Chondrocyte (in vitro differentiated cells): ENCODE measurements around the gene C1QTNF1. TPM values are rescaled to one million over a fixed set of nuclear protein-coding genes. Genes with fewer than 3 reads are reported as not detected.

Source experiments
- DNase-seq: peaks from one replicate; pipeline ENCODE4 v3.0.0; 2021; ENCODE audit warnings: mixed read lengths, low spot score
- H3K27ac Mint-ChIP-seq: one replicate; pipeline ENCODE4 v1.8.0; 2021; ENCODE audit warnings: mild to moderate bottlenecking, moderate library complexity, mixed read lengths; ENCODE audit not compliant: unreplicated experiment
- H3K27me3 Mint-ChIP-seq: 2 replicates; pipeline ENCODE4 v1.8.0; 2021; ENCODE audit warnings: low read depth, mixed read lengths
- H3K36me3 Mint-ChIP-seq: 2 replicates; pipeline ENCODE4 v1.8.0; 2021; ENCODE audit warnings: low read depth, mixed read lengths
- H3K4me1 Mint-ChIP-seq: 2 replicates; pipeline ENCODE4 v1.8.0; 2021; ENCODE audit warnings: low read depth, mild to moderate bottlenecking, mixed read lengths
- H3K4me3 Mint-ChIP-seq: one replicate; pipeline ENCODE4 v1.8.0; 2021; ENCODE audit warnings: mild to moderate bottlenecking, moderate library complexity, mixed read lengths; ENCODE audit not compliant: unreplicated experiment
- H3K9me3 Mint-ChIP-seq: 2 replicates; pipeline ENCODE4 v1.8.0; 2021; ENCODE audit warnings: low read depth, mixed read lengths
- CTCF ChIP-seq: fragments of 200-600 bp; sonication (generic); IDR thresholded peaks from 2 replicates; pipeline ENCODE4 v1.5.0; 2021; ENCODE audit warnings: antibody characterized with exemption, mild to moderate bottlenecking, moderate library complexity
- total RNA-seq: library from RNA; stranded (reverse); gene quantifications from 3 replicates; pipeline ENCODE4 v1.2.1, GENCODE V29; 2021

Gene C1QTNF1
- total RNA-seq, 1 donor from 2014 or later: 74.7 TPM

DNA sequence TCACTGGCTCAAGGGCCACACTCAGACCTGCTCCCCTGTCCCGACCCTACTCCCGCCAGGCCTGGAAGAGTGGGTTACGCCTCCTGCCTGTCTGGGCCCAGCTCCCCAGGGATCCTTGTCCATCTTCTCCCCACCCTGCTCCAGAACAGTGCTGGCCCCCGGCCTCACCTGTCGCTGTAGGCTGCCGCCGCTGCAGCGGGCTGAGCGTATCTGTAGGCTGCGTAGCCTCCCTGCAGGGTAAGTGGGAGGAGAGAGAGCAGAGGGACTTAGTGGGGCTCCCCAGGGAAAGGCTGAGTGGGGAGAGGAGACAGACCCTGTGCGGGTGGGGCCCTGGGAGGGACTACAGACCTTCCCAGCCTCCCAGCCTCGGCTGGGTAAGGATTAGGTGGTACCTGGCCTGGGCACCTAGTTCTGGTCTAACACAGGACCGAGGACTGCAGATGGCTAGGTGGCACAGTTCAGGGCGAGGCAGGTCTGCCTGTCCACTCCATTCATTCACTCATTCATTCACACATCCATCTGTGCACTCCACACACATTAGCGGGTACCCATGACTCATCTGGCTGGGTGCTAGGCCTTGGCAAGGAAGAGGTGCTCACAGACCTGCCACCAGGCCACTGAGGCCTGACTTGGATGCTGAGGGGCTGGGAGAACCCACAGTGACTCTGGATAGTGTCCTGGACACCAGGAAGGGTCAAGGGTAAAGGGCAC lies 71.5 kb downstream of the C1QTNF1 start:
- no peak for TF ChIP-seq CTCF
- Mint-ChIP-seq H3K4me3 (no peak overlapping the region), H3K27me3 (peaks cover 25% of the 10 kb centered on the region), H3K4me1 (no peaks in the 10 kb centered on the region), H3K36me3 (no peaks in the 10 kb centered on the region), H3K27ac (no peak overlapping the region), H3K9me3 (no peaks in the 10 kb centered on the region)
- DNase-seq: no peak

GRCh38 chr17:79096477-79096876 lies 72.5 kb downstream of the C1QTNF1 start:
- Mint-ChIP-seq H3K27ac (no peak overlapping the region), H3K9me3 (no peaks in the 10 kb centered on the region), H3K36me3 (no peaks in the 10 kb centered on the region), H3K4me1 (no peaks in the 10 kb centered on the region), H3K4me3 (no peak overlapping the region), H3K27me3 (peaks cover 28% of the 10 kb centered on the region)
- no peak for TF ChIP-seq CTCF
- no peak for DNase-seq

DNA sequence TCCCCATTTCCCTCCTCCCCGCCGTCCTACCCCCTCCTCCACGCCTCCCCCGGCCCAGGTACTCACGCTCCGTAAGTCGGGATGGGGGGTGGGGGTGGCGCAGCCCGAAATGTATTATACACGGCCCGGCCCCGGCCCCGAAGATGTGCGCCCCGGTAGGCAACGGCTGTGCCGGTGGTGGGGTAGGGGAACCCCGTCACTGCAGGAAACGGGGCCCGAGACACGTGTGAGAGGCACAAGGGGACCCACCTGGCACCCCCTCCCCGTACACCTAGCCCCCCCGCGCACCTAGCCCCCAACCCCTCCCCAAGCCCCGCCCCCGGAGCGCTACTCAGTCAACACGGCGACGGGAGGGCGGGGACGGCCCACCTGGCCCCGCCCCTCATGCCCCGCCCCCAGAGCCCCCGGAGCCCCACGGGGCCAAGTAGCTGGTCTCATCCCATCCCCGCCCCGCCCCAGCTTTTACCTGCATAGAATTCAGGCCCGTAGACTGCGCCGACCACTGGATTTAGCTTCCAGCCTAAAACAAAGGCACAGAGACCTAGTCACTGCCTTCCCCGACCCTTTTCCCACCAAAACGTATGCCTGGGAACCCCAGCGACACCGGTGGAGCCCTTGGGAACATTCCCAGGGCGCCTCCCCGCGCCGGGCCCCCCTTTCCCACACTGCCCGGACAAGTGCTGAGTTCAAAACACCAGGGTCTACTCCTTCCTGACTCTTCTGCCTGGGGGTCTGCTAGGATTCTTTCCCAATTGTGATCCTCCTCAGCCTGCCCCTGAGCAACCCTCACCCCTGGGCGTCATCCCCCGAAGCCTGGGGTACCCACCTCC lies 73.5 kb downstream of the C1QTNF1 start:
- Mint-ChIP-seq H3K27ac (no peak overlapping the region), H3K4me1 (no peaks in the 10 kb centered on the region), H3K9me3 (no peaks in the 10 kb centered on the region), H3K27me3 (peaks cover 28% of the 10 kb centered on the region), H3K4me3 (no peak overlapping the region), H3K36me3 (no peaks in the 10 kb centered on the region)
- DNase-seq: no peak
- no peak for TF ChIP-seq CTCF

- TF ChIP-seq CTCF: no peak
- H3K4me3 Mint-ChIP-seq: no peak overlapping the region
- no peak for DNase-seq
- H3K27ac Mint-ChIP-seq: no peak overlapping the region
- no peaks in the 10 kb centered on the region for H3K36me3 Mint-ChIP-seq
- H3K4me1 Mint-ChIP-seq: no peaks in the 10 kb centered on the region
- no peaks in the 10 kb centered on the region for H3K9me3 Mint-ChIP-seq
- H3K27me3 Mint-ChIP-seq: peaks cover 31% of the 10 kb centered on the region
Measured at GRCh38 chr17:79098282-79098867, 74.4 kb downstream of the C1QTNF1 start.

Other genes with a start within 250 kb of the C1QTNF1 start
- gene CYTH1, start 241.9 kb upstream of the C1QTNF1 start, total RNA-seq: 79.2 to 155 TPM (median 80.8 TPM) in 3 replicates
- gene USP36, start 183.4 kb upstream of the C1QTNF1 start, total RNA-seq: 45.1 to 51.2 TPM (median 49.6 TPM) in 3 replicates
- 0.67 to 2.3 TPM (median 1.3 TPM) in 3 replicates for gene CEP295NL, start 121.0 kb upstream of the C1QTNF1 start, total RNA-seq
- 429 to 540 TPM (median 535 TPM) in 3 replicates for gene TIMP2, start 98.8 kb upstream of the C1QTNF1 start, total RNA-seq
- gene LGALS3BP, start 44.2 kb upstream of the C1QTNF1 start, total RNA-seq: 120 to 177 TPM (median 127 TPM) in 3 replicates
- gene CANT1, start 14.4 kb upstream of the C1QTNF1 start, total RNA-seq: 37.3 to 50.5 TPM (median 47.9 TPM) in 3 replicates
- 16.8 to 30.7 TPM (median 19.7 TPM) in 3 replicates for gene ENGASE, start 50.7 kb downstream of the C1QTNF1 start, total RNA-seq